NCI-H2171 treated with DMSO at 0.1 percent for 48 hours (cell line): ENCODE results near the gene TMOD4.

ENCODE experiments used
- DNase-seq: peaks from one replicate; lab custom pipeline; 2025; lab: John Stamatoyannopoulos, UW

The TMOD4 gene

GRCh38 chr1:151142411-151143056 lies 33.2 kb downstream of the TMOD4 start:
- DNase-seq, result no peak

DNA sequence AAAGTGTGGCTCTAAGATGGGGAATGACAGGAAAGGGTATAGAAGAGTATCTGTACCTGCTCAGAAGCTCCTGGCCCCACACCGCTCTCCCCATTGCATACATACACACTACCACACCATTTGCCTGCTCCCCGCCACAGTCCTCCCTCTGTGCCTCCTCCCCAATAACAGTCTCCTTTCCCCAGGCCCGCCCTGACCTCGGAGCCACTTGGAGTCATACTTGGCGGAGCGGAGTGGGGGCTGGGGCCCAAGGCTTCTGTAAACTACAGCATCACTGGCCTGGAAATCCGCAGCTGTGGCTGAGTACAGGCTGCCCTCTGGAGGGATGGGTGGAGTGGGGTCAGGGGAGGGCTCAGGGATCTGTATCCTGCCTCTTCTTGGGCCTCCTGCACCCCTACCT lies 38.0 kb downstream of the TMOD4 start:
- DNase-seq, result no peak

DNA sequence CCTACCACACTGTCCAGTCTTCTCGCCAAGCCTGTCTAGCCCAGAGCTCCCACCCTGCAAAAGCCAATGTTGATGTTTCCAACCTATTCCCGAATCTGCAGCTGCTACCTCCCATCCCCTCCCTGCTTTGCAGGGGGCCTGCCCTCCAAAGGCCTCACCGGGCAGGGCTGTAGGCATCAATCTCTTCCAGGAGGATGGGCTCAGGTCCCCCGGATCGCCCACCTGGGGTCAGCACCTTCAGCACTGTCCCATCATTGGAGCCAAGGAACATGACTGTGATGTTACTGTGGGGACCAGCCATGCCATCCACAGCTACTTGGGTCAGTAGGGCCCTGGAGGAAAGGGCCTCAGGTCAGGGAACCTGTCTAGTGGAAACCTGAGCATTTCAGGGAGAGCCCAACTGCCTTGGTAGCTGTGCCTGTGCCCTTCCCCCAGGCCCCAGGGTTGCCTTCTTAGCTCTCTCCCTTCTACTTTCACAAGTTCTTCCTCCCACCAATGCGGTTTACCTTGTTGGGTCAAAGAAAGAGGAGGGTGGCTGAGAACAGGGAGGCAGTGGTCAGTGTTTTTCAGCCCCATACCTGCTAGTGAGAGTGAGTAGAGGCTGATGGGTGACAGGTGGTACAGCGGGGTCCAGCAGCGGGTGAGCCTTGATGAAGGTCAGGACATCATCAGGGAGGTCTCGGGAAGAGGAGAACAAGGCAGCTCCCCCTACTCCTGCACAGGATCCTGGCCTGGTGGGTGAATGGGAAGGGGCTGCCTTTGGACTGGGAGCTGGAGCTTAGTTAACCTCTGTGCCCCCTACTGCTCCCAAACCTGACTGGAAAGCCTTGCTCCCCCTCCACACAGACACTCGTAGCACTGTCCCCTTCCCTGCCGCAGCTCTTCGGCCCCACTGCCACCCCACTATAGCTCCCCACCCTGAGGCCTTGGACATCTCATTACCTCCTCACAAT lies 40.1 kb downstream of the TMOD4 start:
- DNase-seq, result no peak

GRCh38 chr1:151134991-151135390 lies 40.8 kb downstream of the TMOD4 start:
- DNase-seq, result no peak

DNA sequence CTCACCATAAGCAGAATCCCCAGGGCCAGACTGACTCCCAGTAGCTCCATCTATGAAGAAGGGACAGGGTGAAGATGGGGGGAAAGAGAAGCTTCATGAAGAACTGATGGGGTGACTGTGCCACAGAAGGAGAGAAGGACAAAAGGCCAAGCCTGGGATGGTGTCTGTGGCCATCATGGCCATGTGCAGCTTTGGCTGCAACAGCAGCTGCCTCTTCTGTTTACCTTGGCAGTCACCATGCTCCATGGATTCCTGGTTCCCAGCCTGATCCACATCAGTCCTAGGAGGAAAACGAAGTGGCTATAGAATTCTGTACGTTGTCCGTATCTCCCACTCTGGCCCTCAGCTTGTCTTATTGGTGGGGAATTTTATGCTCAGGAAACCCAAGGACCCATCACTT lies 41.4 kb downstream of the TMOD4 start:
- no peak for DNase-seq

- DNase-seq, result no peak
Observed at GRCh38 chr1:151133018-151133806, 42.6 kb downstream of the TMOD4 start.

DNA sequence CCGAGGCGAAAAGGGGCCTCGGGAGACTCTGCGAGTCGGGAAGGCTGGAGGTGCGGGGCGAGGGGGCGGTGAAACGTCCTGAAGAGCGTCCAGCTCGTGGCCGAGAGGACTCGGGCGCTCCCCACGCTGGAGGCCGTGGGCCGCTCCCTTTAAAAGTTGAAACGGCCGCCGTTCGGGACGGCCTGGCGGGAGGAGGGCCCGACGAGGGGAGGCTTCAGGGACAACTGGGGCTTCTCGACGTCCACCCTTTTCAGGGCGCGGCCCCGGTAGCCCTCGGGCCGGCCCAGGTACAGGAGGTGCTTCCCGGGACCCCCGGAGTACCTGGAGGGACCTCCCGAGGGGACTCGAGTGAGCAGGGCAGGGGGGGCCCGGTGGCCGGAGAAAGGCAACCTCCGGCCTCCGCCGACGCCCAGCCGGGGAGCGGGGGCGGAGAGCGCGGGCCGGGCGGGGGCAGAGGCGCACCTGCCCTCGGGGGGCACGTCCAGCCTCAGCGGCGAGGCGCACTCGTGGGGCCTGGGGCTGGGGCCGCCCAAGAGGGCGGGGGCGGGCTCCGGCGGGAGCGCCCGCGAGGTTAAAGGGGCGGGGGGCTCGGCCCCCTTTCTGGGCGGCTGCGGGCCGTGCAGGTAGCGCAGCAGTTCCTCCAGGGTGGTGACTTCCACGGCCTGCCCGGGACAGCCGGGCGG lies 43.3 kb downstream of the TMOD4 start:
- DNase-seq, result no peak

DNA sequence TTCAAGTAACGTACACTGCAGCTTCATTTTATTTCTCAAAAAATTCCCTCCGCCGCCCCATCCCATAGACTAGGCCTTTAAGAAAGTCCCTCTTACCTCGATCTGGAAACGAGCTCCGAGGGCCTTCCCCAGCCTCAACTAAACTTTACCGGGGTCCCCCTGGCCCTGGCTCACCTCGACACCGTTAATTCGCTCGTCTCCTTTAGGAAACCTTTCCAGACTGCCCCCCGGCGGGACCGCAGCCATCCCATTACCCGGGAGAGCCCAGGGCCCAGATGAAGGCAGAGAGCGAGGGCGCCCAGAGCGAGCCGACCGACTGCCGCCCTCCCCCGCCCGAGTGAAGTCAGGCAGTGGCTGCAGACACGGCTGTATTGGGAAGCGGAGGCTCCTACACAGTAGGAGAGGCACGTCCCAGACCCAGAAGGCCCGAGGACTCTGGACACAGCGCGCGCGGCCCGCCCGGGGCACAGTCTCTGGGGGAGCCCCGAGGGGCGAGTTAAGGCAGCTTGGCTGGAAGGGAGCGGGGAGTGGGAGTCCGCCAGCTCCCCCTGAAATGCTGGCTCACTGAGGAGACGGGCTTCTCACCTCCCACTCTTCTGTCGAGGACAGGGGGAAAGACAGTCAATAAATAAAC lies 44.0 kb downstream of the TMOD4 start:
- DNase-seq, result no peak

GRCh38 chr1:151130987-151131586 lies 44.7 kb downstream of the TMOD4 start:
- no peak for DNase-seq

GRCh38 chr1:151128800-151129199 lies 47.0 kb downstream of the TMOD4 start:
- no peak for DNase-seq

- DNase-seq, result no peak
Observed at GRCh38 chr1:151124763-151125403, 50.9 kb downstream of the TMOD4 start.
